IMR-90 (cell line): Measurements from ENCODE around the gene LYPD4. TPM values are rescaled to one million over a fixed set of nuclear protein-coding genes. Genes with fewer than 3 reads are reported as not detected.

ENCODE experiments used
- ATAC-seq: fragments of 200-7000 bp; cut with Tn5 transposase; 2 replicates; pipeline ENCODE4 v1.9.1; 2020; ENCODE audit warnings: low read depth, mild to moderate bottlenecking, moderate library complexity
- BruUV-seq: library from RNA; stranded (reverse); fragments of 400-500 nt; replicated peaks from 2 replicates; lab custom pipeline; 2021; lab: Mats Ljungman, UMichigan
- CTCF ChIA-PET: fragments of 300-600 bp; formaldehyde crosslinking; extraction: SDS; loops from one replicate; lab custom pipeline; 2021; ENCODE audit warnings: antibody characterized with exemption; lab: Yijun Ruan, JAX
- POLR2A ChIA-PET: fragments of 300-600 bp; sonication (Branson Sonifier 250); formaldehyde crosslinking; loops from one replicate; lab custom pipeline; 2022; ENCODE audit warnings: antibody characterized with exemption; ENCODE audit not compliant: unreplicated experiment; lab: Charles Lee
- DNase-seq: peaks from one replicate; pipeline ENCODE4 v3.0.0; 2013
- H2AFZ ChIP-seq: replicated peaks from 2 replicates; pipeline ENCODE3; 2013; ENCODE audit warnings: low read length, mild to moderate bottlenecking; ENCODE audit not compliant: poor library complexity
- H2AK5ac ChIP-seq: 2 replicates; pipeline ENCODE4 v1.6.1; 2013; ENCODE audit warnings: low read depth, low read length, inconsistent platforms
- H2AK9ac ChIP-seq: replicated peaks from 2 replicates; pipeline ENCODE3; 2013; ENCODE audit warnings: mild to moderate bottlenecking, low read depth, low read length, moderate library complexity; ENCODE audit not compliant: poor library complexity
- H2BK120ac ChIP-seq: 2 replicates; pipeline ENCODE4 v1.6.1; 2013; ENCODE audit warnings: low read depth, low read length, inconsistent platforms
- H2BK15ac ChIP-seq: 3 replicates; pipeline ENCODE4 v1.6.1; 2013; ENCODE audit warnings: low read depth, low read length, inconsistent platforms
- H2BK20ac ChIP-seq: 2 replicates; pipeline ENCODE4 v1.6.1; 2013; ENCODE audit warnings: low read depth, mild to moderate bottlenecking, inconsistent platforms, low read length, moderate library complexity
- H2BK5ac ChIP-seq: 2 replicates; pipeline ENCODE4 v1.6.1; 2013; ENCODE audit warnings: mild to moderate bottlenecking, low read depth, low read length, inconsistent platforms; ENCODE audit not compliant: poor library complexity, severe bottlenecking
- H3K14ac ChIP-seq: replicated peaks from 2 replicates; pipeline ENCODE4 v1.6.1; 2013; ENCODE audit warnings: low read depth, low read length, inconsistent platforms
- H3K18ac ChIP-seq: 2 replicates; pipeline ENCODE4 v1.6.1; 2013; ENCODE audit warnings: low read depth, low read length, control low read depth
- H3K23ac ChIP-seq: 2 replicates; pipeline ENCODE4 v1.6.1; 2013; ENCODE audit warnings: low read depth, low read length, inconsistent platforms
- H3K27ac ChIP-seq: 2 replicates; pipeline ENCODE4 v1.5.1; 2013; ENCODE audit warnings: mild to moderate bottlenecking, control low read depth, low read length; ENCODE audit not compliant: insufficient read depth
- H3K27me3 ChIP-seq: 2 replicates; pipeline ENCODE4 v1.6.1; 2013; ENCODE audit warnings: low read length; ENCODE audit not compliant: control insufficient read depth, insufficient read depth
- H3K36me3 ChIP-seq: 2 replicates; pipeline ENCODE4 v1.6.1; 2013; ENCODE audit warnings: low read length, mixed read lengths; ENCODE audit not compliant: control insufficient read depth, insufficient read depth
- H3K4ac ChIP-seq: 2 replicates; pipeline ENCODE4 v1.6.1; 2013; ENCODE audit warnings: low read depth, low read length, inconsistent platforms
- H3K4me1 ChIP-seq: 2 replicates; pipeline ENCODE4 v1.6.1; 2013; ENCODE audit warnings: low read length, mixed read lengths; ENCODE audit not compliant: control insufficient read depth, insufficient read depth
- H3K4me2 ChIP-seq: 2 replicates; pipeline ENCODE4 v1.6.1; 2013; ENCODE audit warnings: low read depth, mild to moderate bottlenecking, control low read depth, low read length, moderate library complexity
- H3K4me3 ChIP-seq: 2 replicates; pipeline ENCODE4 v1.5.1; 2013; ENCODE audit warnings: low read depth, mild to moderate bottlenecking, control low read depth, low read length, moderate library complexity; ENCODE audit not compliant: insufficient read depth
- H3K56ac ChIP-seq: 2 replicates; pipeline ENCODE4 v1.6.1; 2013; ENCODE audit warnings: low read length, inconsistent platforms; ENCODE audit not compliant: insufficient read depth; ENCODE audit errors: extremely low read depth
- H3K79me1 ChIP-seq, 2 experiments: 2 replicates each; pipeline ENCODE4 v1.6.1; 2013; ENCODE audit warnings: low read length in 2 of 2, inconsistent platforms in 1 of 2, low read depth in 1 of 2
- H3K9ac ChIP-seq: 2 replicates; pipeline ENCODE4 v1.6.1; 2013; ENCODE audit warnings: low read depth, low read length, control low read depth
- H3K9me1 ChIP-seq: 2 replicates; pipeline ENCODE4 v1.6.1; 2013; ENCODE audit warnings: low read length, inconsistent platforms; ENCODE audit not compliant: insufficient read depth
- H3K9me3 ChIP-seq: 2 replicates; pipeline ENCODE4 v1.6.1; 2013; ENCODE audit warnings: low read length; ENCODE audit not compliant: control insufficient read depth, insufficient read depth
- H4K20me1 ChIP-seq: 2 replicates; pipeline ENCODE4 v1.6.1; 2013; ENCODE audit warnings: low read length, inconsistent platforms; ENCODE audit not compliant: insufficient read depth
- H4K5ac ChIP-seq: 2 replicates; pipeline ENCODE4 v1.6.1; 2013; ENCODE audit warnings: mild to moderate bottlenecking, low read depth, low read length, control low read depth
- H4K8ac ChIP-seq, 2 experiments: 2 replicates each; pipeline ENCODE4 v1.6.1; 2013; ENCODE audit warnings: low read depth in 2 of 2, low read length in 2 of 2, control low read depth in 1 of 2, inconsistent platforms in 1 of 2
- H4K91ac ChIP-seq: 2 replicates; pipeline ENCODE4 v1.6.1; 2013; ENCODE audit warnings: low read depth, low read length, inconsistent platforms; ENCODE audit not compliant: insufficient read depth
- MAZ ChIP-seq: IDR thresholded peaks from 2 replicates; pipeline ENCODE4 v1.6.1; 2012; ENCODE audit warnings: low read depth, mild to moderate bottlenecking, low read length, improper control_type of control experiment, moderate library complexity, borderline replicate concordance
- WGBS, 2 experiments: methylation state at CpG; one replicate each; pipeline versions ENCODE4 v1.1.5 to v1.1.7; 2013; ENCODE audit warnings: missing lambda C conversion rate in 2 of 2; ENCODE audit not compliant: insufficient read length in 1 of 2; ENCODE audit errors: extremely low coverage in 2 of 2; 5-methylcytosine and 5-hydroxymethylcytosine counted together
- dilution Hi-C: fragments of 300-500 bp; cut with HindIII; formaldehyde crosslinking; loops from one replicate; pipeline ENCODE4 v1.14.3; 2018; ENCODE audit warnings: low sequenced_read_pairs; ENCODE audit not compliant: unreplicated experiment
- in situ Hi-C: fragments of 300-500 bp; cut with MboI; formaldehyde crosslinking; loops from 3 replicates; pipeline ENCODE4 v1.14.3; 2019; ENCODE audit warnings: low sequenced_read_pairs, inconsistent platforms, mixed read lengths
- intact Hi-C: fragments of 100-400 bp; cut with micrococcal nuclease; formaldehyde crosslinking; loops from 2 replicates; pipeline ENCODE4 v1.10.0; 2022
- polyA plus RNA-seq, 3 experiments: library from polyadenylated mRNA; depleted of rRNA; stranded (reverse); fragments of >200 nt; gene quantifications; 2 replicates each; pipeline ENCODE4 v1.2.3, GENCODE V29; 2012; ENCODE audit warnings: low replicate concordance in 1 of 3
- total RNA-seq: library from RNA; depleted of rRNA; stranded (reverse); fragments of >200 nt; gene quantifications from 2 replicates; pipeline ENCODE4 v1.2.3, GENCODE V29; 2012
- TF ChIP-seq, protein P1 (sequence below): fragments of 150-350 bp; IDR thresholded peaks from 2 replicates; pipeline ENCODE4 v1.6.1; 2017; ENCODE audit warnings: mild to moderate bottlenecking, antibody characterized with exemption, low read length, low read depth

Gene LYPD4
- total and polyA plus RNA-seq, 2 of the 4 experiments (the other 2 are of a cell fraction): not detected

DNA sequence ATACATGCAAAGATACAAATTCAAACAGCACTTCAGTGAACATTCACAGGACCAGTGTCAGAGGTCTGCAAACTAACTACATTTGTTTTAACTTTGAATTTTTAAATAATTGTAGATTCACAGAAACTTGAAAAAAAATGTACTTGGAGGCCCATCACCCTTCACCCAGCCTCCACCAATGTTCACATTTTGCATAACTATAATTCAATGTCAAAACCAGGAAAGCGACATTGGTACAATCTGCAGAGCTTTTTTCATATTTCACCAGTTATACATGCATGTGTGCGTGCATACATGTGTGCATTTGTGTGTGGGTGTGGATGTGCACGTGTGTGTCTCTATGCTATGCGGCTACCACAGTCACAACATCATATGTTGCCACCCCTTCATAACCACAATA lies 29.2 kb downstream of the LYPD4 start:
- no peak overlapping the region for H3K9ac ChIP-seq
- H3K4ac ChIP-seq: no peak overlapping the region
- H2BK20ac ChIP-seq: no peak overlapping the region
- no peak overlapping the region for H2AK5ac ChIP-seq
- H4K20me1 ChIP-seq: no peaks in the 10 kb centered on the region
- in situ Hi-C loops: no loop called here
- H3K56ac ChIP-seq: no peak overlapping the region
- no CpG with 5 or more reads among the region's 4 CpGs for WGBS, 2 experiments
- H2AK9ac ChIP-seq: no peak overlapping the region
- dilution Hi-C loops: no loop called here
- no peaks in the 10 kb centered on the region for H3K9me3 ChIP-seq
- H4K91ac ChIP-seq: no peak overlapping the region
- no peaks in the 10 kb centered on the region for H3K79me1 ChIP-seq
- H3K14ac ChIP-seq: no peak overlapping the region
- ChIA-PET POLR2A (no interaction called here), CTCF (no interaction called here)
- BruUV-seq: no TSS peak
- no peak overlapping the region for H2AFZ ChIP-seq
- H4K8ac ChIP-seq: no peak overlapping the region
- no peak overlapping the region for H3K23ac ChIP-seq
- no peak overlapping the region for H3K4me3 ChIP-seq
- H2BK120ac ChIP-seq: no peak overlapping the region
- DNase-seq (no peak), ATAC-seq (no peak)
- no peak overlapping the region for H3K27ac ChIP-seq
- no peak overlapping the region for H2BK15ac ChIP-seq
- no peak overlapping the region for H3K18ac ChIP-seq
- H3K36me3 ChIP-seq: no peaks in the 10 kb centered on the region
- H4K5ac ChIP-seq: no peak overlapping the region
- no peaks in the 10 kb centered on the region for H3K4me1 ChIP-seq
- H3K4me2 ChIP-seq: no peak overlapping the region
- no peaks in the 10 kb centered on the region for H3K27me3 ChIP-seq
- H3K9me1 ChIP-seq: no peaks in the 10 kb centered on the region
- TF ChIP-seq MAZ: no peak
- TF ChIP-seq, protein P1, sequence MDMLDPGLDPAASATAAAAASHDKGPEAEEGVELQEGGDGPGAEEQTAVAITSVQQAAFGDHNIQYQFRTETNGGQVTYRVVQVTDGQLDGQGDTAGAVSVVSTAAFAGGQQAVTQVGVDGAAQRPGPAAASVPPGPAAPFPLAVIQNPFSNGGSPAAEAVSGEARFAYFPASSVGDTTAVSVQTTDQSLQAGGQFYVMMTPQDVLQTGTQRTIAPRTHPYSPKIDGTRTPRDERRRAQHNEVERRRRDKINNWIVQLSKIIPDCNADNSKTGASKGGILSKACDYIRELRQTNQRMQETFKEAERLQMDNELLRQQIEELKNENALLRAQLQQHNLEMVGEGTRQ: no peak
- H2BK5ac ChIP-seq: no peak overlapping the region
- intact Hi-C loops: no loop called here
